HL-60/S4 treated with retinoic acid at 250 ng/mL for 4 days and 3 days (cell line): ENCODE results near the gene SPATA31C2.
"Not testable (repeated sequence)": the region's sequence is repeated elsewhere in the genome, so short reads cannot be mapped to it uniquely, and the experiment has no call there.

Source experiments
- in situ Hi-C: fragments of 300-500 bp; cut with MboI; formaldehyde crosslinking; loops from 2 replicates; pipeline ENCODE4 v1.7.0; 2022; ENCODE audit warnings: low sequenced_read_pairs

Gene SPATA31C2

DNA sequence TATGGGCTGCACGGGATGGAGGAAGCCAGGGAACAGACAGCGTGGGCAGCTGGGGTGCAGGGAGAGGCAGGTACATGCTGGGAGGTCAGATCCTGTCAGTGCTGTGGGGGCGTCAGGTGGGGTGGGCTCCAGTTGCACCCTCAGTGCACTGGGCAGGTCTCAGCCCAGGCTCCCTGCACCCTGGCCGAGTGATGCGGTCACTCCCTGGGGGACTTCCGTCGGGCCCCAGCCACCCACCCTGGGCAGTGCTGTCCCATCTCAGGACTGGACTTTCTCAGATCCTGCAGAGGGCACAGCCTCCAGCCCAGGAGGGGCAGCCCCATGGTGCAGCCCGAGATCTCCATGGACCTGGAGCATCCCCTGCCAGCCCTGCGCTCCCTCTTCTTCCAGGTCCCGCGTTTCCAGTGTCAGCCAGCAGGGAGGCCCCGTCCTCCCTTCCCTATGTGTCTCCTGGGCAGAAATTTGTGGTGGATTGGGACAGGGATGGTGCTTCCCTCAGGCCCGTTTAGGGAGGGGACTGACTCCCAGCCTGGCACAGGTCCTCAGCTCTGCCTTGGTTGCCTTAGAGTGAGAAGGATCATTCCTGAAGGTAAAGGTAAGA is 10.5 kb downstream of the SPATA31C2 start:
- in situ Hi-C loops, result not testable (repeated sequence)

DNA sequence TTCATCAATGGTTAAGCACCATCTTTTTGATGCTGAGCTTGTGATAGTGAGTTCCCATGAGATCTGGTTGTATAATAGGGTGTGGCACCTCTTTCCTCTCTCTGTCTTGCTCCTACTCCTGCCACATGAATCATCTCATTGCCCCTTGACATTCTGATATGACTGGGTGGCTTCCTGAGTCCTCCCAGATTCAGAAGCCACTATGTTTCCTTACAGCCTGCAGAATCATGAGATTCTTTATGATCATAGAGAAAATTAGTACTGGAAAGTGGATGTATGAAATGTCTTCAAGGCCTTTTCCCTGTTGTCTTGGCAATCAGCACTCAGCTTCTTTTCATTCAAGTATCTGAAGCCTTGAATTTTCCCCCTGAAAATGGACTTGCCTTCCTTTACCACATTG is 14.9 kb downstream of the SPATA31C2 start:
- in situ Hi-C loops, result not testable (repeated sequence)

DNA sequence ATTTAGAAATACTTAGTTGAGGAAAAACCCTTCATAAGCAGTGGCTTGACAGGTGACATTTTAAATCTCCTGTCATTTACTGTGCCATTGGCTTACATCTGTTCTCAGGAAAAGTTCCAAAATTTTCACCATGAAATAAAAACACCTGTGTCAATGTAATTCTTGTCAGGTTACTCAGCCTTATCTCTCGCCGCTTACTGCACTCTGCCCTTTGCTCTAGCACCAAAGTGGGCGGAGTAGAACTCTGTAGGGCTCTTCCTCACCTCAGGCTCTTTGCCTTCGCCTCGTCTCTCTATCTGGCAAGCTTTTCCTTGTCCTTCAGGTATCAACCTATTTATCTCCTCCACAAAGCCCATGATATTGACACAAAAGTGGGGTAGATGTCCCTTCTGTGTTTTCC is 20.2 kb downstream of the SPATA31C2 start:
- in situ Hi-C loops, result not testable (repeated sequence)

DNA sequence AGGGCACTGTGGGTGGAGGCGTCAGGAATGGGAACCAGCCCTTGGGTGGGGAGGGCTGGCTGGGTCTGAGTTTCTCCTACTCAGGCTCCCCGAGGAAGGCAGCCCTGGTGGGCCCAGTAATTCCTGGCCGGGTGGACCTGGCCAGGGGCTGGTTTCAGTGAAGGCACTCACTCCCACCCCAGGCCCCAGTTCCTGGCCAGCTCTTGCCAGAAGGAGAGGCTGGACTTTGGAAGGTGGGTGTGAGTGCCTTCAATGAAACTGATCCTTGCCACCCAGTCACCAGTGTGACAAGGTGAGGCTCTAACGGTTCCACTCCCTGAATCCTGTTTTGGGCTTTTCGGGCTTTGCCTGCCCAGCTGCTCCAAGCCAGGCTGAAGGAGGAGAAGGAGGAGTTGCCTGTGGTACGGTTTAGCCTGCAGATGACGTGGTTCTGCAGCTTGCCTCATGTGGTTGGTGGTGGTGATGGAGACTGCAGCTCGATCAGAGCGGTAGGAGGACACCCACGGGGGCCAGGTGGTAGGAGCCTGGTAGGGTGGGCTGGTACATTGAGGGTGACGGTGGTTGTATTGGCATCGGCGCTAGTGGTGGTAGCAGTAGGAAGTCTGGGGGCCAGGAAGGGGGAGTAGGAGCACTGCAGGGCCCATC is 23.2 kb downstream of the SPATA31C2 start:
- in situ Hi-C loops, result not testable (repeated sequence)

DNA sequence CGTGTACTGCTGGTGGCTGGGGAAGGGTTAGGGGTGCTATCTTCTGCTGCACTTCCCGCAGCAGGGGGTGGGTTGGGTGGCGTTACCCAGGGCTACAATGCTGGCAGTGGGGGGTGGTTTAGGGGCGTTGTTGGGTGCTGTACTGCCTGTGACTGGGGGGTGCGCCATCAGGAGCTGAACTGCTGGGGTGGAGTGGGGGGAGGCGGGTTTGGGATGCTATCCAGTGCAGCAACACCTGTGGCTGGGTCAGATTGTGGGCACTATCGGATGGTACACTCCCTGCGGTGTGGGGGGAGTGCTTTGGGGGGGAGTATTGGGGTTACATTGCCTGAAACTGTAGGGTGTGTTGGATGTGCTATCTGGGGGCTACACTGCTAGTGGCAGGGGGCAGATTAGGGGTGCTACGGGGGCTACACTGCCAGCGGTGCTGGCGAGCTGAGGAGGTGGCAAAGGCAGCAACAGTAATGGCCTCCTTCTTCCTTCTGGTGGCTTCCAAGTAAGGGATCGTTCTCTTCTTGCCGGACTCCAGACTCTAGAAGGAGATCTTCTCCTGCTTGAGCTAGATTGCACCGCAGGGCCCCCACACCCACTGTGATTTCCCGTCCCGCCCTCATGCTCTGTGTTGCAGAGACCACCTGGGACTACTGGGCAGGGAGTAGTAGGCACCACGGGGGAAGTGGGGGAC is 23.9 kb downstream of the SPATA31C2 start:
- in situ Hi-C loops, result not testable (repeated sequence)

DNA sequence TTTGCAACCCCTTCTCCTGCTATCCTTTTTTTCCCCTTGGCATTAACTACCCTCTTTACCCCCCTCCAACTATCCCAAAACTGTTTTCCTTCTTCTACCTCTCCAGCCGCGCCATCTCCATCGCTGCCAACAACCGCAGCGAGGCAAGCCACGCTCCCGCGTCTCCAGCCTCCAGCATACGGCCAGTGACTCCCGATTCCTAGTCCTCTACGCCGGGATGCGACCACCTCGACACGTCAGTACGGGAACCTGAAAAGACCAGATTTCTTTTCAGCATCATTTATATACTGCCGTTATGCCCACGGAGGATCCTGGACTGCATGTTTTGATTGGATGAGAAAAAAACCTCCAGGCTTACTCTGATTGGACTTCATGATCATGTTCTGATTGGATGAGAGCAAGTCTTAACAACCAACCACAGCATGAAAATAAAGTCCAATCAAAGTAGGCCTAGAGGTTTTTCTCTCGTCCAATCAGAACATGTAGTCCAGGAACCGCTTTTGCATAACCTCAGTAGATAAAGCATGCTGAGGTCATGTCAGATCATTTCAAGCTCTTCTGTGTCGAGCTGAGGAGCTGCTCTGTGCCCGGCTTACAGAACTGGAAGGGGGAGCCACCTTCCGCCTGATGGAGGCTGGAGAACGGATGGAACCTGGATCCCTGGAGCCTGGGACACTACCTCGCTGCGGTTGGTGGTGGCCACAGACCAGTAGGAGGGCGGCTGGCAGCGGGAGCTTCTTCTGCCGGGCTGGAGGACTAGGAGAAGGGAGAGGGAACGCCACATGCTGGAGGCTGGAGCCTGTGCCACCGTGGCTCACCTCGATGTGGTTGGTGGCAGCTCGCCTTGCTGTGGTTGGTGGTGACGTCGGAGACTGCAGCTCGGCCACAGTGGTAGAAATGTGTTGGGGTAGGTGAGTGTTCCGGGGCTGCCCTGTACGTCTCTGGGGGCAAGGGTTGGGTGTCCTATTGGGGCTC is 24.8 kb downstream of the SPATA31C2 start:
- in situ Hi-C loops, result not testable (repeated sequence)

DNA sequence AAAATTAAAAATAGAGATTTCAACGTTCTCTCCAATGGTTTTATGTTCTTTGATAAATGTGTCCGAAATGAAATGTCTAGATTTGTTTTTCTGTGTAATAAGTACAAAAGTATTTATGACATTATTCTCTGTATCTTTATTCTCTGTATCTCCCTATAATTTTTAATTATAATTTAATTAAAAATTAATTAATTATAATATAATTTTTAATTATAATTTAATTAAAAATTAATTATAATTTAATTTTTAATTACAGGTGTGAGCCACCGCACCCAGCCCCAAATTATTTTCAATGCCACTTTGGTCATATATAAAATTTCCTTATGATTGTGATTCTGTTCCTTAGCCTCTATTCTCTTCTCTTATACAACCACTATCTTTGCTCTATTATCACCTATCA is 28.2 kb downstream of the SPATA31C2 start:
- in situ Hi-C loops, result no loop called here

DNA sequence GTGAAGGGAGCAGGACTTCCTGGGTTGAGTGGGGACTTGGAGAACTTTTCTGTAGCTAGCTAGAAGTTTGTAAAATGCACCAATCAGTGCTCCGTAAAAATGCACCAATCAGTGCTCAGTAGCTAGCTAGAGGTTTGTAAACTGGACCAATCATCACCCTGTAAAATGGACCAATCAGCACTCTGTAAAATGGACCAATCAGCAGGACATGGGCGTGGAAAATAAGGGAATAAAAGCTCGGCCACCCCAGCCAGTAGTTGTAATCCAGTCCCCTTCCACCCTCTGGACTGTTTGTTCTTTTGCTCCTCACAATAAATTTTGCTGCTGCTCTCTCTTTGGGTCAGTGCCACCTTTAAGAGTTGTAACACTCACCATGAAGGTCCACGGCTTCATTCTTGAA is 29.5 kb downstream of the SPATA31C2 start:
- in situ Hi-C loops, result no loop called here

DNA sequence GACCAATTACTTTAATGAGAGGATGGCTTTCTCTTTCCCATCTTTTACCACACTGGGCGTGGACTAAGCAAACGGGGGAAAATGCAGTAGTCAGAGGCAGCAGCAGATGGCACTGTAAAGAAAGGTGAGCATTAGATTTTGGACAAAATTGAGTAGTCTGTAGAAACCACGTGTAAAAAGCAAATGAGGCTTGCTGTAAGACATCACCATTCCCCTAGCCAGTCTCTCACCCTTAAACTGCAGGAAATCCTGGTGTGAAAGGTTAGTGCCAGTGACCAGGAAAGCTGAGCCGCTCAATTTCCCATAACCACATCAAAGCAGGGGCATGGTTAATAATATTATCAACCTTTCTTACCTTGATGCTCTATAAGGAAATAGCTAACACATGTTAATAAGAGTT is 31.8 kb downstream of the SPATA31C2 start:
- in situ Hi-C loops, result no loop called here

DNA sequence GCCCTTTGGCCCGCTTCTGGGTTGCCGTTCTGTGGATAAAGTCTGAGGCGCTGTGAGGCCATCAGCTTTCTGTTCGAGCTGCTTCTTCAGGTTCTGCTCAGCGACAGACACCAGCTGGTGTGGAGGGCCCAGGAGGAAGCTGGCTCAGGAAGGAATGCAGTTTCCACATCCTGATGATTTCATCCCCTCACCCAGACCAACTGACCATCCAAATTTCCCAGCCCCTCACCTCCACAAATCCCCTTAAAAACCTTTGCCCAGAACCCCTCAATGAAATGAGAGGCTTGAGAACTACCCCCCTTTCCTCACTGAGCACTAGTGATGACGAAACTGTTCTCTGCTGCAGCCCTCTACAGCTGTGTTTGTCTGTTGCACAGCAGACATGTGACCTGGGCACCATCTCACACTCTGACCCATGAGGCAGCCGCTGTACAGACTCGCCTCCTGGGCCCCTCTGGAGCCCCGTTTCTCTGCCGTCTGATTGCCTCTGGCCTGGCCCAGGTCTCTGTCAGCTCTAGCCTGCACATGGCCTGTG is 45.4 kb downstream of the SPATA31C2 start:
- in situ Hi-C loops, result no loop called here

DNA sequence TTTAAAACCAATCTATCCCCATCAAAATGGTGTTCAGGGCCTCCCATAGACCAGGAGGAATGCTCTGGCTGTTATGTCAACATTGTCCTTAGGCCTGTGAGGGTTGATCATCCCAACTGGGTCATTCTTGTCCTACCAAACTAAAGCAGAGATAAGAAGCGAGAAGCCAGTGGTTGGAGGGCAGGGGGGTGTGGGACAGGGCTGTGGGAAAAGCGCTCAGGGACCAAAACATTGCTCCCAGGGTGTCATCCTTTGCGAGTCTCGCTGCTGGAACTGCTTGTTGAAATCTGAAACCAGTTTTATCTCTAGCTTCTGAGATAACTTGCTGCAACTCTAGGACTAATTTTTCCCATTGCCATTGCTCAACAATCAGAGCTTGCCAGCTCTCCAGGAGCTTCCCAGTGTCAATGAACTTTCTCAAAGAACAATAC is 48.1 kb downstream of the SPATA31C2 start:
- in situ Hi-C loops, result no loop called here

DNA sequence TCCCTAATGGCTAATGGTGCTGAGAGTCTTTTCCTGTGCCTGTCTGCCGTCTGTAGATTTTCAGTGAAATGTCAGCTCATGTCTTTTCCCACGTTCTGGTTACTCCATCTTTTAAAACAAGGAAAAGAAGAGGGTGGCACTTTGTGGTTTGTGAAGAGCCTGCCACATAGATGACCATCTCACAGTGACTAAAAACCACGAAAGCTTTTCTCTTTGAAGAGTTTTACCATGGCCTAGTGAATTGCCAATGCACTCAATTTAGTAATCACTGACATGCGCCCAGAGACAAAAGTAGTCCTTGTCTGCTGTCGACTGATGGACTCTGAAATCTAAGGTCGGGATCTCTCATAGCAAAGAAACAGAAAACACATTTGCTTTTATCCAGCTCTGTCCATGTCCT is 50.4 kb downstream of the SPATA31C2 start:
- in situ Hi-C loops, result no loop called here

DNA sequence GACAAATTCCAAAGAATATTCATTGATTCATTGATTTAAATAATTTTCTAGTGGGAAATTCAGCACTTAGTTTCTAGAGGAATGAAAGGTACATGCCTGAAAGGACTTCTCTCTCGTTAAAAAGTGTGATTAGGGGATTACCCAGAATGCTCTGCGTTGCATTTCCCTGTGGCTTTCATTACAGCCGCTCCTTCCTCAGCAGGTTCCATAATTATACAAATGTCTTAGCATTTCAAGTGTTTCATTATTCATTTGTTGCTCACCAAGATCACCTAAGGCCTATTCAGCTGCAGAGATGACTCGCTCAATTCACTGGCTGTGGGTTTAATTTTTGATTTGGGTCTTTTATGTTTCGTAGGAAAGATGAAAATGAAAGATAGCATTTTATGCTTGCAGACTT is 52.8 kb downstream of the SPATA31C2 start:
- in situ Hi-C loops, result no loop called here

DNA sequence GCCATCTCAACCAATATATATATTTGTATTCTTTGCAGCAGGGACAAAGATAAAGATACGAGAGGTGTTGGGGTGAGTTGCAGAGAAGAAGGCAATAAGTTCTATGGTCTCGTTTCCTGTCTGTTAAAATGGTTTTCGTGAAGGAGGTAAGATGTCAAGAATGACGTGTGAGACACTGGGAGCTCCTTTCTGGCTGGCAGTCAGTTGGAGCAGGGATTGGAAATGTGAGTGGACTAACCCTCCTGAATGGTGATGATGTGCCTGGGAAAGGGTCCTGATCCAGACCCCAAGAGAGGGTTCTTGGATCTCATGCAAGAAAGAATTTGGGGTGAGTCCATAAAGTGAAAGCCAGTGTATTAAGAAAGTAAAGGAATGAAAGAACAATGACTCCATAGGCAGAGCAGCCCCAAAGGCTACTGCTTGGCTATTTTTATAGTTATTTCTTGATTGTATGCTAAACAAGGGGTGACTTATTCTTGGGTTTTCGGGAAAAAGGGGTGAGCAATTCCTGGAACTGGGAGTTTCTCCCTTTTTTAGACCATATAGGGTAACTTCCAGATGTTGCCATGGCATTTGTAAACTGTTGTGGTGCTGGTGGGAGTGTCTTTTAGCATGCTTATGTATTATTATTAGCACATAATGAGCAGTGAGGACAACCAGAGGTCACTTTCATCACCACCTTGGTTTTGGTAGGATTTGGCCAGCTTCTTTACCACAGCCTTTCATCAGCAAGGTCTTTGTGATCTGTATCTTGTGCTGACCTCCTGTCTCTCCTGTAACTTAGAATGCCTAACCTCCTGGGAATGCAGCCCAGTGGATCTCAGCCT is 53.7 kb downstream of the SPATA31C2 start:
- in situ Hi-C loops, result no loop called here
